K562 (cell line): ENCODE data around the gene ING5. TPM values are rescaled to one million over a fixed set of nuclear protein-coding genes. Genes with fewer than 3 reads are reported as not detected.

Source experiments
- ATAC-seq: fragments of 200-7000 bp; cut with Tn5 transposase; 3 replicates; pipeline ENCODE4 v1.9.1; 2020; ENCODE audit warnings: moderate library complexity
- BruUV-seq: library from RNA; stranded (reverse); fragments of 400-500 nt; replicated peaks from 2 replicates; lab custom pipeline; 2021; lab: Mats Ljungman, UMichigan
- CTCF ChIA-PET: fragments of 300-600 bp; formaldehyde crosslinking; extraction: SDS; loops from one replicate; lab custom pipeline; 2021; ENCODE audit warnings: low intra/inter-chr PET ratio; lab: Yijun Ruan, JAX
- POLR2A ChIA-PET: fragments of 300-600, 350-650 bp; sonication (Branson Sonifier 250); formaldehyde crosslinking; extraction: SDS; loops from one replicate; lab custom pipeline; 2021; ENCODE audit warnings: antibody characterized with exemption, inconsistent platforms; lab: Yijun Ruan, JAX
- DNase-seq, 4 experiments: peaks; one replicate each; pipeline versions ENCODE4 v3.0.0 to v3.0.0-alpha.2; 2011 to 2018; ENCODE audit warnings: low spot score in 3 of 4, mixed read lengths in 3 of 4; ENCODE audit errors: extremely low read depth in 1 of 4
- FAIRE-seq: peaks from 2 replicates; lab custom pipeline; 2011; peaks lifted over from hg19 to GRCh38; lab: Jason Lieb, UNC
- H2AFZ ChIP-seq: 2 replicates; pipeline ENCODE4 v1.6.0; 2011; ENCODE audit warnings: low read depth, low read length, control low read depth, inconsistent platforms
- H3K27ac ChIP-seq: fragments of 200-600 bp; 3 replicates; pipeline ENCODE4 v1.8.0; 2011; ENCODE audit warnings: low read depth, mild to moderate bottlenecking, control low read depth, inconsistent platforms, low read length, moderate library complexity, mixed read lengths; ENCODE audit errors: extremely low read depth
- H3K27me3 ChIP-seq, 2 experiments: fragments of 300-600 bp in 1 of 2; 2 replicates in 1 of 2; 3 replicates in 1 of 2; pipeline versions ENCODE4 v1.6.0 to v1.8.0; 2011; ENCODE audit warnings: inconsistent platforms in 2 of 2, low read length in 2 of 2, mild to moderate bottlenecking in 1 of 2, mixed read lengths in 1 of 2, moderate library complexity in 1 of 2; ENCODE audit not compliant: control insufficient read depth in 2 of 2, insufficient read depth in 2 of 2
- H3K36me3 ChIP-seq: fragments of 300-600 bp; 3 replicates; pipeline ENCODE4 v1.8.0; 2011; ENCODE audit warnings: mild to moderate bottlenecking, low read length, inconsistent platforms; ENCODE audit not compliant: control insufficient read depth, insufficient read depth
- H3K4me1 ChIP-seq, 2 experiments: fragments of 200-600 bp in 1 of 2; replicated peaks in 1 of 2; 2 replicates in 1 of 2; 3 replicates in 1 of 2; pipeline versions ENCODE4 v1.5.1 to v1.8.0; 2011; ENCODE audit warnings: inconsistent platforms in 2 of 2, low read length in 2 of 2, mild to moderate bottlenecking in 1 of 2, mixed read lengths in 1 of 2, moderate library complexity in 1 of 2; ENCODE audit not compliant: control insufficient read depth in 2 of 2, insufficient read depth in 2 of 2
- H3K4me2 ChIP-seq: 2 replicates; pipeline ENCODE4 v1.6.1; 2011; ENCODE audit warnings: low read length, control low read depth, inconsistent platforms, mixed read lengths; ENCODE audit not compliant: insufficient read depth
- H3K4me3 ChIP-seq: fragments of 200-600 bp; sonication (generic), shearing (Covaris generic); 2 replicates; pipeline ENCODE4 v1.5.1; 2016; ENCODE audit warnings: control low read depth, inconsistent platforms
- H3K79me2 ChIP-seq: fragments of 200-600 bp; 3 replicates; pipeline ENCODE4 v1.8.0; 2011; ENCODE audit warnings: low read length, inconsistent platforms; ENCODE audit not compliant: control insufficient read depth, insufficient read depth
- H3K9ac ChIP-seq, 2 experiments: 2 replicates each; pipeline versions ENCODE4 v1.6.0 to v1.6.1; 2011; ENCODE audit warnings: low read depth in 2 of 2, low read length in 2 of 2, control low read depth in 1 of 2, inconsistent platforms in 1 of 2, mild to moderate bottlenecking in 1 of 2, mixed read lengths in 1 of 2; ENCODE audit not compliant: insufficient read depth in 1 of 2
- H3K9me1 ChIP-seq: one replicate; pipeline ENCODE4 v1.6.0; 2011; ENCODE audit warnings: inconsistent platforms, mild to moderate bottlenecking, low read length, moderate library complexity; ENCODE audit not compliant: control insufficient read depth, insufficient read depth
- H3K9me3 ChIP-seq: replicated peaks from 2 replicates; pipeline ENCODE4 v1.5.1; 2011; ENCODE audit warnings: low read depth, low read length, inconsistent platforms; ENCODE audit not compliant: control insufficient read depth, insufficient read depth
- H4K20me1 ChIP-seq: replicated peaks from 2 replicates; pipeline ENCODE4 v1.6.1; 2011; ENCODE audit warnings: low read length, inconsistent platforms, mixed read lengths; ENCODE audit not compliant: control insufficient read depth, insufficient read depth
- ATF7 ChIP-seq: fragments of 450-650 bp; IDR thresholded peaks from 2 replicates; pipeline ENCODE4 v1.7.1; 2014; ENCODE audit warnings: mild to moderate bottlenecking, moderate library complexity
- SMARCE1 ChIP-seq: fragments of 450-650 bp; IDR thresholded peaks from 2 replicates; pipeline ENCODE4 v1.7.1; 2016; ENCODE audit warnings: mild to moderate bottlenecking
- ZC3H8 ChIP-seq: fragments of 450-650 bp; IDR thresholded peaks from 2 replicates; pipeline ENCODE4 v1.6.1; 2017
- WGBS: fragments of 100-300 bp; shearing (Covaris generic); methylation state at CpG from one replicate; pipeline ENCODE4 v1.1.6; 2016; ENCODE audit warnings: low coverage, mixed read lengths; ENCODE audit not compliant: insufficient coverage; ENCODE audit errors: missing lambda C conversion rate; 5-methylcytosine and 5-hydroxymethylcytosine counted together
- in situ Hi-C: fragments of 300-500 bp; cut with MboI; formaldehyde crosslinking; loops from 4 replicates; pipeline ENCODE4 v1.15.0; 2018; ENCODE audit warnings: inconsistent platforms, mixed read lengths
- intact Hi-C: fragments of 100-400 bp; cut with micrococcal nuclease; formaldehyde crosslinking; loops from 2 replicates; pipeline ENCODE4 v1.14.2; 2022
- polyA plus RNA-seq, 8 experiments: library from polyadenylated mRNA; depleted of rRNA in 4 of 8; stranded (reverse) in 5 of 8; unstranded in 3 of 8; fragments of >200 nt; fragmentation: Nextera tagmentation in 2 of 8; fragmentation: Illumina TruSeq in 1 of 8; extraction: Ambion mirVana in 2 of 8; extraction: Trizol in 1 of 8; gene quantifications; 2 replicates each; pipeline versions ENCODE4 v1.2.1 to v1.2.3, GENCODE V29; 2011 to 2014; ENCODE audit warnings: inconsistent platforms in 1 of 8, missing spikeins in 1 of 8
- total RNA-seq, 7 experiments: library from RNA; depleted of rRNA in 6 of 7; stranded (reverse); fragments of >200 nt in 6 of 7; fragmentation: Illumina TruSeq in 2 of 7; extraction: Trizol in 2 of 7; gene quantifications; 2 replicates each; pipeline versions ENCODE4 v1.2.1 to v1.2.3, GENCODE V29; 2011 to 2021; ENCODE audit warnings: low replicate concordance in 1 of 7
- TF ChIP-seq, protein P1 (sequence below): sonication (generic); formaldehyde crosslinking; IDR thresholded peaks from 2 replicates; pipeline ENCODE4 v1.8.0; 2022; ENCODE audit warnings: missing genetic modification reagents, mild to moderate bottlenecking, moderate library complexity, borderline replicate concordance
- TF ChIP-seq, protein P2 (sequence below), 2 experiments: fragments of 450-650 bp in 1 of 2; sonication (generic) in 1 of 2; formaldehyde crosslinking; conservative IDR thresholded peaks; 2 replicates each; pipeline versions ENCODE4 v1.4.0 to v1.8.1; 2020 to 2022; ENCODE audit warnings: mild to moderate bottlenecking in 1 of 2, missing genetic modification reagents in 1 of 2
- TF ChIP-seq, protein P3 (sequence below): fragments of 200-800 bp; sonication (Bioruptor generic); IDR thresholded peaks from 2 replicates; pipeline ENCODE4 v1.6.1; 2017; ENCODE audit warnings: missing genetic modification characterization, missing compliant biosample characterization

ING5 gene
- total and polyA plus RNA-seq, 9 of the 15 experiments (the other 6 are each of a cell fraction or from before 2014, with no cell fraction given) = 10.4 to 53.3 (median 27.9) TPM

DNA sequence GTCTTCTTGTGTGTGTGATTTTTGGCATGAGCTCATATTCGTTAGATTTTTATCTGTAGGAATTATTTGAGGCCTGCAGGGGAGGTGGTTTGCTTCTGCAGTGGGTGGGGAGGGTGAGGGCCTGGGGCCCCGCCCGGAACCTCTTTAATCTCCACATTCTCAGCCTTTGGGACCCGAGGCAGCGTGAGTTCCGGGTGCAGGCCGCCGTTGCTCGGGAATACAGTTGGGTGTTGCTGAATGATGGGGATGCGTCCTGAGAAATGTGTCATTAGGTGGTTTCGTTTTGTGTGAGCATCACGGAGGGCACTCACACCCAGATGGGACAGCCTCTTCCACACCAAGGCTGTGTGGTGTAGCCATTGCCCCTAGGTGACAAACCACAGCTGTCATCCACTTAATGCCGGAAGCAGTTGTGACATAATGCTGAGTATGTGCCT lies 61.1 kb downstream of the ING5 start:
- Histone ChIP-seq H3K27ac (peak overlapping the region; percentile 36; the same call in 1 of the 3 replicates), H3K4me2 (no peak overlapping the region), H3K4me3 (no peak overlapping the region), H3K27me3 (no peaks in the 10 kb centered on the region), H2AFZ (no peak overlapping the region), H3K36me3 (peaks cover 27% of the 10 kb centered on the region; the same call in 2 of the 3 replicates), H3K9ac (no peak overlapping the region), H3K4me1 (peaks cover 13 to 23% of the 10 kb centered on the region in 2 experiments)
- peak; percentile 77 for ATAC-seq
- ChIA-PET POLR2A (interaction anchor here (0.7 to 1.4 kb wide), 2 partner anchors 8 to 76 kb away, joined by 3 read pairs; no protein-coding TSS in a partner anchor), CTCF (no interaction called here)
- DNase-seq = peak; percentile 36 to 44 (median 40)
- in situ Hi-C loops (no loop called here), intact Hi-C loops (no loop called here)
- TF ChIP-seq, protein P1, sequence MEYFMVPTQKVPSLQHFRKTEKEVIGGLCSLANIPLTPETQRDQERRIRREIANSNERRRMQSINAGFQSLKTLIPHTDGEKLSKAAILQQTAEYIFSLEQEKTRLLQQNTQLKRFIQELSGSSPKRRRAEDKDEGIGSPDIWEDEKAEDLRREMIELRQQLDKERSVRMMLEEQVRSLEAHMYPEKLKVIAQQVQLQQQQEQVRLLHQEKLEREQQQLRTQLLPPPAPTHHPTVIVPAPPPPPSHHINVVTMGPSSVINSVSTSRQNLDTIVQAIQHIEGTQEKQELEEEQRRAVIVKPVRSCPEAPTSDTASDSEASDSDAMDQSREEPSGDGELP (CRISPR knock-in tag) = peak; percentile 10; the same call in 1 of the 2 replicates
- TF ChIP-seq ATF7 (peak; percentile 21; the same call in 1 of the 2 replicates), ZC3H8 (no peak), SMARCE1 (0 out of 2 replicates have a peak, but pooled peaks have one; percentile 9)
- TF ChIP-seq, protein P2, sequence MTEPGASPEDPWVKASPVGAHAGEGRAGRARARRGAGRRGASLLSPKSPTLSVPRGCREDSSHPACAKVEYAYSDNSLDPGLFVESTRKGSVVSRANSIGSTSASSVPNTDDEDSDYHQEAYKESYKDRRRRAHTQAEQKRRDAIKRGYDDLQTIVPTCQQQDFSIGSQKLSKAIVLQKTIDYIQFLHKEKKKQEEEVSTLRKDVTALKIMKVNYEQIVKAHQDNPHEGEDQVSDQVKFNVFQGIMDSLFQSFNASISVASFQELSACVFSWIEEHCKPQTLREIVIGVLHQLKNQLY (CRISPR knock-in tag; conservative IDR thresholded peaks at IDR 0.05) = no peak
- TF ChIP-seq, protein P3, sequence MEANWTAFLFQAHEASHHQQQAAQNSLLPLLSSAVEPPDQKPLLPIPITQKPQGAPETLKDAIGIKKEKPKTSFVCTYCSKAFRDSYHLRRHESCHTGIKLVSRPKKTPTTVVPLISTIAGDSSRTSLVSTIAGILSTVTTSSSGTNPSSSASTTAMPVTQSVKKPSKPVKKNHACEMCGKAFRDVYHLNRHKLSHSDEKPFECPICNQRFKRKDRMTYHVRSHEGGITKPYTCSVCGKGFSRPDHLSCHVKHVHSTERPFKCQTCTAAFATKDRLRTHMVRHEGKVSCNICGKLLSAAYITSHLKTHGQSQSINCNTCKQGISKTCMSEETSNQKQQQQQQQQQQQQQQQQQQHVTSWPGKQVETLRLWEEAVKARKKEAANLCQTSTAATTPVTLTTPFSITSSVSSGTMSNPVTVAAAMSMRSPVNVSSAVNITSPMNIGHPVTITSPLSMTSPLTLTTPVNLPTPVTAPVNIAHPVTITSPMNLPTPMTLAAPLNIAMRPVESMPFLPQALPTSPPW (CRISPR knock-in tag) = peak; percentile 73
- TF ChIP-seq, all 486 proteins: peak for 4
- H3K79me2 ChIP-seq = no peaks in the 10 kb centered on the region
- WGBS = 53% methylated on average over 5 of the region's 13 CpGs
- no peaks in the 10 kb centered on the region for H3K9me1 ChIP-seq
- H4K20me1 ChIP-seq = no peaks in the 10 kb centered on the region
- BruUV-seq = no TSS peak
- no peak for FAIRE-seq
- no peaks in the 10 kb centered on the region for H3K9me3 ChIP-seq
